Measurements from ENCODE around the gene KHSRP. TPM values are rescaled to one million over a fixed set of nuclear protein-coding genes. Genes with fewer than 3 reads are reported as not detected.
A peak's percentile ranks its signal among the peaks of the same experiment; 100 is the strongest.

Gene KHSRP
- total RNA-seq, 1 donor from 2014 or later, result 186 TPM

- H3K4me1 ChIP-seq, result no peaks in the 10 kb centered on the region
- no peak overlapping the region for H3K4me3 ChIP-seq
- peaks cover 22% of the 10 kb centered on the region for H3K36me3 ChIP-seq
- no peak for ATAC-seq
- no peak for TF ChIP-seq CTCF (IDR thresholded peaks at IDR 0.05)
- no peak for DNase-seq
- no peaks in the 10 kb centered on the region for H3K27me3 ChIP-seq
- no peaks in the 10 kb centered on the region for H3K9me3 ChIP-seq
- H3K27ac ChIP-seq, result no peak overlapping the region
- intact Hi-C loops (cut with DNase I), result no loop called here
These were observed 48.0 kb downstream of the KHSRP start for GRCh38 chr19:6376512-6377190.

GRCh38 chr19:6375411-6376010 lies 49.1 kb downstream of the KHSRP start, which contains the start of gene PSPN:
Gene PSPN (minus strand): TSS chr19:6375933. CDS start chr19:6375849, 84 bp downstream.
- H3K36me3 ChIP-seq, result peaks cover 10% of the 10 kb centered on the region
- ATAC-seq, result no peak
- H3K4me3 ChIP-seq, result no peak within 1 kb of the TSS
- H3K27me3 ChIP-seq, result no peaks in the 10 kb centered on the region
- no peaks in the 10 kb centered on the region for H3K9me3 ChIP-seq
- intact Hi-C loops (cut with DNase I), result no loop called here
- H3K27ac ChIP-seq, result no peak within 1 kb of the TSS
- no peaks in the 10 kb centered on the region for H3K4me1 ChIP-seq
- TF ChIP-seq CTCF (IDR thresholded peaks at IDR 0.05), result no peak
- no peak for DNase-seq

- Histone ChIP-seq H3K9me3 (no peaks in the 10 kb centered on the region), H3K4me3 (no peak overlapping the region), H3K27me3 (no peaks in the 10 kb centered on the region), H3K36me3 (peaks cover 4% of the 10 kb centered on the region), H3K27ac (no peak overlapping the region), H3K4me1 (no peaks in the 10 kb centered on the region)
- no peak for TF ChIP-seq CTCF (IDR thresholded peaks at IDR 0.05)
- no peak for DNase-seq
- intact Hi-C loops (cut with DNase I), result no loop called here
- ATAC-seq, result no peak
These were observed 49.8 kb downstream of the KHSRP start for GRCh38 chr19:6374711-6375410.

GRCh38 chr19:6374161-6374709 lies 50.4 kb downstream of the KHSRP start:
- Histone ChIP-seq H3K27ac (no peak overlapping the region), H3K9me3 (no peaks in the 10 kb centered on the region), H3K4me1 (no peaks in the 10 kb centered on the region), H3K4me3 (peak overlapping the region; percentile 86), H3K27me3 (no peaks in the 10 kb centered on the region), H3K36me3 (peaks cover 2% of the 10 kb centered on the region)
- ATAC-seq (no peak), DNase-seq (no peak)
- intact Hi-C loops (cut with DNase I), result no loop called here
- no peak for TF ChIP-seq CTCF (IDR thresholded peaks at IDR 0.05)

- ATAC-seq (no peak), DNase-seq (no peak)
- H3K27me3 ChIP-seq, result no peaks in the 10 kb centered on the region
- H3K27ac ChIP-seq, result no peak overlapping the region
- peaks cover 7% of the 10 kb centered on the region for H3K36me3 ChIP-seq
- intact Hi-C loops (cut with DNase I), result no loop called here
- TF ChIP-seq CTCF (IDR thresholded peaks at IDR 0.05), result no peak
- peak overlapping the region; percentile 86 for H3K4me3 ChIP-seq
- H3K4me1 ChIP-seq, result no peaks in the 10 kb centered on the region
- no peaks in the 10 kb centered on the region for H3K9me3 ChIP-seq
These were observed 50.9 kb downstream of the KHSRP start for GRCh38 chr19:6373813-6374108.

Data from upper lobe of right lung (tissue), 1 donor.